ENCODE measurements around the gene PERM1.
A peak's percentile ranks its signal among the peaks of the same experiment; 100 is the strongest.
"Not testable (repeated sequence)": the region's sequence is repeated elsewhere in the genome, so short reads cannot be mapped to it uniquely, and the experiment has no call there.

PERM1 gene

DNA sequence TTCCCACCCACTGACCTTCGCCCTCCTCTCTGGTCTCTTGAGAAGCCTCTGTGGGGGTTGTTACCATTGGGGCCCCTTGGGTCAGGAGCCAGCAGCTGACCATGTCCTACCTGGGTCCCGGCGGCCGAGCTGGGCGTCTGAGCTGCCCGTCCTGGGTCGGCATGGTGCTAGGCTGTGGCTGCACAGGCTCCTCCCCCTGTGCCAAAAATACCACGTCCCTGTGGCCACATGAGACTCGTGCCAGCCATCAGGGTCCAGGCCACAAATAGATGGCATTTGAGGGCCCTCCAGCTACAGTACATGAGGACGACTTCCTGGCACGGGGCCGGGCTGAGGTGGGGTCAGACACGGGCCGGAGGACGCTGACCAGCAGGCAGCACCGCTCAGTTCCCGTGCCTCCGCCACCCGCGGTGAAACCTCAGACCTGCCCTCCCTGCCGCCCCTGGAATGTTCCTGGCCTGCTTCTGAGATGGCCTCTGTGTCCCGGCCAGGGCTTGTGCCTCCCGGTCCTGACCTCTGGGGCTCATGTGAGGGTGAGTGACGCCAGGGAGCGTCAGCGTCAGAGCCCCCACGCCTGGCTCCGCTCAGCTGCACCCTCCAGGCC, at the start of gene PERM1:
PERM1 (minus strand) TSS at position 139 of the 604 bp plus-strand sequence. CDS start 1,064 bp downstream, outside the sequence.
- DNase-seq (ENCODE audit: low read depth, low spot score): no peak
- no peak within 1 kb of the TSS for H3K27ac ChIP-seq

DNA sequence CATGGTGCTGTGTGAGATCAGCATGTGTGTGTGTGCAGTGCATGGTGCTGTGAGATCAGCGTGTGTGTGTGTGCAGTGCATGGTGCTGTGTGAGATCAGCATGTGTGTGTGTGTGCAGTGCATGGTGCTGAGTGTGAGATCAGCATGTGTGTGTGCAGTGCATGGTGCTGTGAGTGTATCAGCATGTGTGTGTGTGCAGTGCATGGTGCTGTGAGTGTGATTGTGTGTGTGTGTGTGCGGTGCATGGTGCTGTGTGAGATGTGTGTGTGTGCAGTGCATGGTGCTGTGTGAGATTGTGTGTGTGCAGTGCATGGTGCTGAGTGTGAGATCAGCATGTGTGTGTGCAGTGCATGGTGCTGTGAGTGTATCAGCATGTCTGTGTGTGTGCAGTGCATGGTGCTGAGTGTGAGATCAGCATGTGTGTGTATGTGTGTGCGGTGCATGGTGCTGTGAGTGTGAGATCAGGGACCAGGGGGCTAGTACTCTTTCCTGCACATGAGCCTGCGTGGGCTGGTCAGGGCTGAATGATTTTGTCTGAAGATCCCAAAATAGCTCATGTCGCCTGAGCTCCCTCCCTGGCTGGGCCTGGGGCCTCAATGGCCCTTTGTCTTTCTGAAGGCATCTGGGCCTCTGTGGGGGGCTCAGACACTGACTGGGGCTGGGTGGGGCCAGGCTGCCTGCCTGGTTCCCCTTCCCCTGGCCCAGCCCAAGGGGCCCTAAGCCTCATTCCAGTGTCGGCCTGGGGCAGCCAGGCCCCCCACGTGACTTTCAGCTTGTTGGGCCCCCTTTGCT, 49.2 kb upstream of the PERM1 start:
- not testable (repeated sequence) for H3K27ac ChIP-seq; DNase-seq (ENCODE audit: low read depth, low spot score)

GRCh38 chr1:1027791-1028190, 45.9 kb upstream of the PERM1 start:
- no peak overlapping the region for H3K27ac ChIP-seq
- no peak for DNase-seq (ENCODE audit: low read depth, low spot score)

DNA sequence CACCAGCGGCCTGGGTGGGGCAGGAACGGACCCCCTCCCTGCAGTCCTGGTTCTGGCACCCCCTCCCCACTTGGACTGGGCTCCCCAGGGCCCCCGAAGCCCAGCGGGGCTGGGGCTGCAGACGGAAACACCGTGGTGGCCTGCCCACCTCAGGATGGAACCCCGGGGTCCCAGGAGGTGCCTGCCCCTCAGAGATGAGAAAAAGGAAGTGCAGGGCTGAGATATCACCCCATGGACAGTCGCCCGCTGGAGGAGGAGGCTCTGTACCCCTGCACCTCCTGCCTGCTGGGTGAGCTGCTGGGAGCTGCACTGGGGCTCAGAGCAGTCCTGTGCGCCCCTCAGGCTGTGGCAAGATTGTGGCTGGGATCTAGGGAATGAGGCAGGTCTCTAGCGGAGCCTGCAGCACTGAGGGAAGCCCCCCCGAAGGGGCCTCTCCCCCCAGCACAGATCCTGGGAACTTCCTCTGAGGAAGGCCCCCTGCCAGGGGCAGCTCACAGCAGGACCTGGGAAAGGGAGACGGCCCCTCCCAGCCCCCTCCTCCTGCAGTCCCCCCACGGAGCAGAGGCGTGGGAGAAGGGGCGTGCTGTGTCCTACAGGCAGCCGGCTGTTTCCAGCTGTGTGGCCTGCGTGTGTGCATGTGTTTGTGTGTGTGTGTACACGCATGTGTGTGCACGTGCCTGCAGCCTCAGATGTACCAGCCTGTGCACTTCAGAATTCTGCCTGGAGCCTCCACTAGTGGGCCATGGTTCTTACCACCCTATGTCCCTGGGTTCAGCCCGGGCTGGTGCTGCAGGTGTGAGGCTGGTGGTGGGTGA, 44.9 kb upstream of the PERM1 start:
- no peak for DNase-seq (ENCODE audit: low read depth, low spot score)
- H3K27ac ChIP-seq: no peak overlapping the region

GRCh38 chr1:1025730-1026129, 43.8 kb upstream of the PERM1 start:
- H3K27ac ChIP-seq: peak overlapping the region; percentile 83
- no peak for DNase-seq (ENCODE audit: low read depth, low spot score)

GRCh38 chr1:1024771-1025699, 43.1 kb upstream of the PERM1 start:
- peak overlapping the region; percentile 83 for H3K27ac ChIP-seq

GRCh38 chr1:1024149-1024770, 42.4 kb upstream of the PERM1 start:
- H3K27ac ChIP-seq: peak overlapping the region; percentile 83
- no peak for DNase-seq (ENCODE audit: low read depth, low spot score)

More at GRCh38 chr1:1024771-1025699, 43.1 kb upstream of the PERM1 start:
- DNase-seq (ENCODE audit: low read depth, low spot score): peak; percentile 40

DNA sequence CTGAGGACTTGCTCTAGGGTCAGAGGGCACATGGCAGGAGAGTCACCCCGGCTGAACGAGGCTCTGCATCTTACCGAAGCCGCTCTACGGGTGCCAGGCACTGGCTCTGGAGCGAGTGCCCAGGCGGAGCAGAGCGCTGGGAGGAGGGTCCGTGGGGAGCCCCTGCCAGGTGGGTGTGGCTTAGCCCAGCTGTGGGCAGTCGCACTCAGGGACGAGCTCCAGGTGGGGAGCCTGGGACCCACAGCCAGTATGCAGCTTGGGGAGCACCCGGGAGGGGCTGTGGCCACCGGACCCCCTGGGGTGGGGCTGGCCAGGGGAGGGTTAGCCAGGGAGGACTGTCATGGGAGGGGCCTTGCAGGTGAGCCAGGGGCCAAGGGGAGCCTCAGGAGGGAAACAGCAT, 41.8 kb upstream of the PERM1 start:
- DNase-seq (ENCODE audit: low read depth, low spot score): no peak
- peak overlapping the region; percentile 83 for H3K27ac ChIP-seq

DNA sequence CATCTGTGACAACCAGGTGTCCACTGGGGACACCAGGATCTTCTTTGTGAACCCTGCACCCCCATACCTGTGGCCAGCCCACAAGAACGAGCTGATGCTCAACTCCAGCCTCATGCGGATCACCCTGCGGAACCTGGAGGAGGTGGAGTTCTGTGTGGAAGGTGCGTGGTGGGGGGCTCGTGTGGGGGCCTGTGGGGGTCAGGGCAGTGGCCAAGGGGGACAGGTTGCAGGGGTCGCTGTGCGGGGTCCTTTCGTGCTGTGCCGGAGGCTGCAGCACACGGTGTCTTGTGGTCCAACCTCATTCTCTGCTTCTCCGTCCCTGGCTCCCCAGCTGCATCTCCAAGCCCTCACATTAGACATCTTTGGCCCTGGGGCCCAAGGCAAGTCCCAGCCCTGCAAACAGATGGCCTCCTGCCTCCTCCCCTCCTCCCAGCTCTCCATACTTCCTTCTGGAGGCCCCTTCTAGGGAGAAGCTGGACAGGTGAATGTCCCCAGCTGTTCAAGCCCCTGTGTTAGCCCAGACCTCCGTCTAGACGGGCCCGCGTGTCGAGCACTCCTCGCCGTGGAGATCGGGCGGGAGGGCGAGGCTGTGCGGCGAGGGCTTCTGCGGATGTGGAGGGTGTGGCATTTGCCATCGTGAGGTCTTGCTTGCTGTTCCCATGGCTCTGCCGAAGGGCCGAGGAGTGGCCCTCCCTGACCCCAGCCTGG, 40.6 kb upstream of the PERM1 start:
- no peak for DNase-seq (ENCODE audit: low read depth, low spot score)
- H3K27ac ChIP-seq: peak overlapping the region; percentile 95

DNA sequence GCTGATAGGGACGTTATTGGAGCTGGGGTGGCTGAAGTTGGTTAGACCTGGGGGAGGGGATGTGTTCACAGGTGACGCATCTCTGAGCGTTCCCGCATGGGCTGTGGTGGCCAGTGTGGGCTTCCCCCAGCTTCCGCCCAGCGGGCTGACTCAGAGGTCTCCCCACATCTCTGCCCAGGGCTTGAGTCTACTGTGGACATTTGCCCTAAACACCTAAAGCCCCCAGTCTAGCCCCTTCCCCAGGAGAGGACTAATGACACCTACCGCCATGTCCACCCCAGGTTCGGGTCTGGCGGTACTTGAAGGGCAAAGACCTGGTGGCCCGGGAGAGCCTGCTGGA, 40.0 kb upstream of the PERM1 start:
- H3K27ac ChIP-seq: peak overlapping the region; percentile 95
- DNase-seq (ENCODE audit: low read depth, low spot score): no peak

GRCh38 chr1:1021010-1021919, 39.4 kb upstream of the PERM1 start:
- peak overlapping the region; percentile 95 for H3K27ac ChIP-seq
- DNase-seq (ENCODE audit: low read depth, low spot score): no peak

DNA sequence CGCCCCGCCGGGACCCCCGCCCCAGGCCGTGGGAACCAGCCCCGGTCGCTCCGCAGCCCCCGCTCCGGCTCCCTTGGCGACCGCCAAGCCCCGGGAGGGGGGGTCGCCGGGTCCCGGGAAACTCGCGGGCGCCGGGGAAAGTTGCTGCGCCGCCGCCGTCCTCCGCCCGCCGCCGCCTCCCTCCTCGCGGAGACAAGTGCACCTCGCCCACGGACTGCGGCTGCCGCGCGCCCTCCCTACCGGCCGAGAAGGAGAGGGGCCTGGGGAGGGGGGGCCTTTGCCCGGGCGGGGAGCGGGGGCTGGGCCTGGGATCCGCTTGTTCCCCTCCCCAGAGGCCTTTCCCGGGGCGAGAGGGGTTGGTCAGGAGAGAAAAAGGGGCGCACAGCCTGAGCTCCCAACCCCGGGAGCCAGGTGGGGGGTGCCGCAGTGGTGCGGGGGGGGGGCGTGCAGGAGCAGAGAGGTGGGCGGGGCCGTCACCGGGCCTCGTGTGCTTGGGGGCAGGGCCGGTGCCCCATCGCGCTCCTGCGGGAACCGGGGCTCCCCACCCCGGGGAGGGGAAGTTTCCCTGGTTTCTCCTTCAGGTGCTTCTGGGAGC, 38.6 kb upstream of the PERM1 start:
- H3K27ac ChIP-seq: peak overlapping the region; percentile 95
- no peak for DNase-seq (ENCODE audit: low read depth, low spot score)

DNA sequence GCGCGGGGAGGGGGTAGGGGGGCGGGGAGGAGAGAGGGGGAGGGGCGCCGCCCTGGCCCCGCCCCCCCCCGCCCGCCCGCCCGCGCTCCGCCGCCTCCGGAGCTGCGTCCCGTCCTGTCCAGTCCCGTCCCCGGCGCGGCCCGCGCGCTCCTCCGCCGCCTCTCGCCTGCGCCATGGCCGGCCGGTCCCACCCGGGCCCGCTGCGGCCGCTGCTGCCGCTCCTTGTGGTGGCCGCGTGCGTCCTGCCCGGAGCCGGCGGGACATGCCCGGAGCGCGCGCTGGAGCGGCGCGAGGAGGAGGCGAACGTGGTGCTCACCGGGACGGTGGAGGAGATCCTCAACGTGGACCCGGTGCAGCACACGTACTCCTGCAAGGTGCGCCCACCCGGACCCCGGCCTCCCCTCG, 38.1 kb upstream of the PERM1 start, which contains the start of gene AGRN:
AGRN (plus strand) TSS at position 121 of the 405 bp plus-strand sequence; CDS start at position 174, 53 bp downstream.
- no peak for DNase-seq (ENCODE audit: low read depth, low spot score)
- peak within 1 kb of the TSS; percentile 95 for H3K27ac ChIP-seq

GRCh38 chr1:1019122-1019999, 37.5 kb upstream of the PERM1 start:
- DNase-seq (ENCODE audit: low read depth, low spot score): no peak
- H3K27ac ChIP-seq: peak overlapping the region; percentile 95

GRCh38 chr1:1018321-1018685, 36.4 kb upstream of the PERM1 start:
- H3K27ac ChIP-seq; DNase-seq (ENCODE audit: low read depth, low spot score): not testable (repeated sequence)

Measured in epithelial cell of prostate (primary cell).